ENCODE results near the gene CADM1.

CADM1 gene

DNA sequence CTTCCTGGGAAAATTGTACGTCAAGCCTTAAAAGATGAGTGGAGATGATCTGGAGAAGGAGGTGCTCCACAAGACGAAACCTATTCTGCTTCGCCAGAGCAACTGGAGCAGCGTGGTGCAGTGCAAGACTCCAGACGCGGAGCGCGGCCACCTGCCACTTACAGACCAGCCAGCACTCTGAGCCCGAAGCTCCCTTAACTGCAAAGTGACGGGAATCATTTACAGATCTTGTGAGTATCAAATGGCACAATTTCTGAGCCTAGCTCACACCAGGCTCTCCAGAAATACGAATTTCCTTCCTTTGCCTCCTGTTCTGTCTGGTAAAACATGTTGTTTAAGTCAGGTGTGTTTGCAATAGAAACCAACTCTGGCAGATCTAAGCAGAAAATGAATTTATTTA is 369.3 kb downstream of the CADM1 start:
- ChIA-PET CTCF (no interaction called here), POLR2A (ENCODE audit: low non-redundant PET) (no interaction called here)
- DNase-seq (ENCODE audit: low spot score) = no peak
- TF ChIP-seq, protein P1, sequence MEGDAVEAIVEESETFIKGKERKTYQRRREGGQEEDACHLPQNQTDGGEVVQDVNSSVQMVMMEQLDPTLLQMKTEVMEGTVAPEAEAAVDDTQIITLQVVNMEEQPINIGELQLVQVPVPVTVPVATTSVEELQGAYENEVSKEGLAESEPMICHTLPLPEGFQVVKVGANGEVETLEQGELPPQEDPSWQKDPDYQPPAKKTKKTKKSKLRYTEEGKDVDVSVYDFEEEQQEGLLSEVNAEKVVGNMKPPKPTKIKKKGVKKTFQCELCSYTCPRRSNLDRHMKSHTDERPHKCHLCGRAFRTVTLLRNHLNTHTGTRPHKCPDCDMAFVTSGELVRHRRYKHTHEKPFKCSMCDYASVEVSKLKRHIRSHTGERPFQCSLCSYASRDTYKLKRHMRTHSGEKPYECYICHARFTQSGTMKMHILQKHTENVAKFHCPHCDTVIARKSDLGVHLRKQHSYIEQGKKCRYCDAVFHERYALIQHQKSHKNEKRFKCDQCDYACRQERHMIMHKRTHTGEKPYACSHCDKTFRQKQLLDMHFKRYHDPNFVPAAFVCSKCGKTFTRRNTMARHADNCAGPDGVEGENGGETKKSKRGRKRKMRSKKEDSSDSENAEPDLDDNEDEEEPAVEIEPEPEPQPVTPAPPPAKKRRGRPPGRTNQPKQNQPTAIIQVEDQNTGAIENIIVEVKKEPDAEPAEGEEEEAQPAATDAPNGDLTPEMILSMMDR (conservative IDR thresholded peaks at IDR 0.05; ENCODE audit: low read depth) = no peak
- no peak overlapping the region for H3K27ac ChIP-seq

DNA sequence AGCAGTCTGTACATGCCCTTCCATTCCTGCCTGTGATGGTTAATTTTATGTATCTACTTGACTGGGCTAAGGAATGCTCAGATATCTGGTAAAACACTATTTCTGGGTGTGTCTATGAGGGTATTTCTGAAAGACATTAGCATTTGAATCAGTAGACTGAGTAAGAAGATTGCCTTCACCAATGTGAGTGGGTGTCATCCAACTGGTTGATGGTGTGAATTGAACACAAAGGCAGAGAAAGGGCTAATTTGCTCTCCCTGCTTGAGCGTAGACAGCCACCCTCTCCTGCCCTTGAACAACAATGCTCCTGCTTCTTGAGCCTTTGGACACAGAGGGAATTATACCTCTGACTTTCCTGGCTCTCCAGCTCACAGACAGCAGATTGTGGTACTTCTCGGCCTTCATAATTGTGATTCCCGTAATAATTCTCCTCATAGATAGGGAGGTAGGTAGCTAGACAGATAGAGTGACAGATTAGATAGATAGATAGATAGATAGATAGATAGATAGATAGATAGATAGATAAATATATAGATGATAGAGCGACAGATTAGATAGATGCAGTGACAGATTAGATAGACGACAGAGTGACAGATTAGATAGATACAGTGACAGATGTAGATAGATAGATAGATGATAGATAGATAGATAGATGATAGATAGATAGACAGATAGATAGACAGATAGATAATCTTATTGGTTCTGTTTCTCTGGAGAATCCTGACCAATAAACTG is 370.6 kb downstream of the CADM1 start:
- no peak for DNase-seq (ENCODE audit: low spot score)
- ChIA-PET CTCF (no interaction called here), POLR2A (ENCODE audit: low non-redundant PET) (no interaction called here)
- H3K27ac ChIP-seq = no peak overlapping the region
- TF ChIP-seq, protein P1 (conservative IDR thresholded peaks at IDR 0.05; ENCODE audit: low read depth) = no peak

- no peak overlapping the region for H3K27ac ChIP-seq
- TF ChIP-seq, protein P1 (conservative IDR thresholded peaks at IDR 0.05; ENCODE audit: low read depth) = no peak
- POLR2A ChIA-PET (ENCODE audit: low non-redundant PET) = no interaction called here
- DNase-seq (ENCODE audit: low spot score) = no peak
- CTCF ChIA-PET = interaction anchor here (0.7 kb wide), 1 partner anchor 40 kb away, joined by 6 read pairs; no protein-coding TSS in a partner anchor
These were observed 371.6 kb downstream of the CADM1 start for GRCh38 chr11:115132436-115133228.

GRCh38 chr11:115129473-115130289 is 374.5 kb downstream of the CADM1 start:
- ChIA-PET CTCF (no interaction called here), POLR2A (ENCODE audit: low non-redundant PET) (no interaction called here)
- no peak overlapping the region for H3K27ac ChIP-seq
- TF ChIP-seq, protein P1 (conservative IDR thresholded peaks at IDR 0.05; ENCODE audit: low read depth) = no peak
- DNase-seq (ENCODE audit: low spot score) = no peak

DNA sequence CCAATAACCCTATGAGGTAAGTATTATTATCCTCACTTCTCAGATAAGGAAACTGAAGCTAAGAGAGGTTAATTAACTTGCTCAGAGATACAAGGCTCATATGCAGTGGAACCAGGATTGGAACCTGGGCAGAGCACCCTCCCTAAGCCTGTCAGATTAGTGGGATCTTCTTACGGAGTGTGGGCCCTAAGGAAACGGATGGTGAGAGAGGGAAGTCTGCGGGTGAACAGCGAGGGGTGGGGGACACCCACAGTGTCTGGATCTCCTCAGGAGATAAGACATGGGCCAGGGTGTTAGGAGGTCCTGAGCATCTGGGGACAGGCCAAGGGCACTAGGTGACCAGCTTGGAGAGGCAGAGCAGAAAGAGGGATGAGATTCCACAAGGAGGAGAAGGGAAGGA is 376.0 kb downstream of the CADM1 start:
- ChIA-PET CTCF (no interaction called here), POLR2A (ENCODE audit: low non-redundant PET) (no interaction called here)

DNA sequence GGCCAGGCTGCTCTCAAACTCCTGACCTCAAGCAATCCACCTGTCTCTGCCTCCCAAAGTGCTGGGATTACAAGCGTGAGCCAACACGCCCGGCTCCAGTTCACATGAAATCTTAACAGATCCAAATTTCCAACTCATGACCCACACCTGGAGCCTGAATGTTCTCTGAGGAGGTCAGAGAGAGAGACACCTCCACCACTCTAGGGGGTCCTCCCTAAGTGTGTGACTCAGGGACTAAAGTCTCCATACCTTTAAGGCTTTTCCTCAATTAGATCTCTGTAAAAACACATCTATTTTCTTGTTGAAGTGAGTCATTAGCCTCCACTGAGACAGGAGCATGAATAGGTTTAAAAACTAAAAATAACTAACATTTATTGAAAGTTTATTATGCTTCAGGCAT is 376.4 kb downstream of the CADM1 start:
- H3K27ac ChIP-seq = no peak overlapping the region
- CTCF ChIA-PET = no interaction called here
- TF ChIP-seq, protein P1 (conservative IDR thresholded peaks at IDR 0.05; ENCODE audit: low read depth) = no peak
- POLR2A ChIA-PET (ENCODE audit: low non-redundant PET) = no interaction called here
- DNase-seq (ENCODE audit: low spot score) = no peak

More for the DNA sequence above, 376.0 kb downstream of the CADM1 start:
- H3K27ac ChIP-seq = no peak overlapping the region
- TF ChIP-seq, protein P1 (conservative IDR thresholded peaks at IDR 0.05; ENCODE audit: low read depth) = no peak
- DNase-seq (ENCODE audit: low spot score) = no peak

Measured in RWPE1 (cell line).